Fibroblast of peridontal ligament (primary cell): ENCODE measurements around the gene DGKG.

Source experiments
- DNase-seq: peaks from one replicate; pipeline ENCODE4 v3.0.0-alpha.2; 2010; ENCODE audit errors: extremely low read depth

Gene DGKG

GRCh38 chr3:186241910-186242821 lies 119.9 kb downstream of the DGKG start:
- DNase-seq: peak; percentile 70

- peak; percentile 19 for DNase-seq
Measured at GRCh38 chr3:186239321-186239720, 122.7 kb downstream of the DGKG start.

GRCh38 chr3:186237915-186238314 lies 124.1 kb downstream of the DGKG start:
- DNase-seq: no peak

GRCh38 chr3:186236357-186237020 lies 125.5 kb downstream of the DGKG start:
- DNase-seq: no peak

GRCh38 chr3:186235554-186235953 lies 126.5 kb downstream of the DGKG start:
- DNase-seq: no peak

GRCh38 chr3:186234152-186234551 lies 127.9 kb downstream of the DGKG start:
- no peak for DNase-seq

- DNase-seq: no peak
Measured at GRCh38 chr3:186226482-186226881, 135.6 kb downstream of the DGKG start.

- peak; percentile 23 for DNase-seq
Measured at GRCh38 chr3:186225603-186226002, 136.4 kb downstream of the DGKG start.

GRCh38 chr3:186224041-186224610 lies 137.9 kb downstream of the DGKG start:
- no peak for DNase-seq

GRCh38 chr3:186223476-186223875 lies 138.6 kb downstream of the DGKG start:
- DNase-seq: no peak

GRCh38 chr3:186221760-186222378 lies 140.2 kb downstream of the DGKG start:
- DNase-seq: no peak

GRCh38 chr3:186220911-186221645 lies 141.0 kb downstream of the DGKG start:
- DNase-seq: no peak

GRCh38 chr3:186220365-186220764 lies 141.7 kb downstream of the DGKG start:
- DNase-seq: no peak

- DNase-seq: no peak
Measured at GRCh38 chr3:186219211-186219638, 142.8 kb downstream of the DGKG start.

- no peak for DNase-seq
Measured at GRCh38 chr3:186218421-186218820, 143.6 kb downstream of the DGKG start.

GRCh38 chr3:186217820-186218164 lies 144.2 kb downstream of the DGKG start:
- no peak for DNase-seq

- no peak for DNase-seq
Measured at GRCh38 chr3:186216900-186217819, 144.9 kb downstream of the DGKG start.

- no peak for DNase-seq
Measured at GRCh38 chr3:186214670-186215069, 147.4 kb downstream of the DGKG start.

- no peak for DNase-seq
Measured at GRCh38 chr3:186213946-186214345, 148.1 kb downstream of the DGKG start.

GRCh38 chr3:186212611-186213010 lies 149.4 kb downstream of the DGKG start:
- no peak for DNase-seq
